Neural cell (in vitro differentiated cells): ENCODE results near the gene ERC2.

ENCODE experiments used
- CTCF ChIP-seq: fragments of 450-650 bp; IDR thresholded peaks from 2 replicates; pipeline ENCODE4 v1.5.1; 2014; ENCODE audit warnings: antibody characterized with exemption, mild to moderate bottlenecking, moderate library complexity; ENCODE audit not compliant: poor library complexity, severe bottlenecking
- EZH2 ChIP-seq: fragments of 200-600, 300-800 bp; shearing (Covaris generic), sonication (generic); IDR thresholded peaks from 2 replicates; pipeline ENCODE4 v1.6.1; 2014; ENCODE audit warnings: antibody characterized with exemption, low read length, borderline replicate concordance, mild to moderate bottlenecking; ENCODE audit not compliant: insufficient read depth, poor library complexity, severe bottlenecking
- POLR2AphosphoS5 ChIP-seq: IDR thresholded peaks from 2 replicates; pipeline ENCODE4 v1.6.1; 2012
- RAD21 ChIP-seq: fragments of 450-650 bp; conservative IDR thresholded peaks from 2 replicates; pipeline ENCODE4 v1.6.1; 2014; ENCODE audit warnings: antibody characterized with exemption, mild to moderate bottlenecking, moderate library complexity
- SMC3 ChIP-seq: fragments of 450-650 bp; conservative IDR thresholded peaks from 2 replicates; pipeline ENCODE4 v1.6.1; 2014; ENCODE audit warnings: antibody characterized with exemption, mild to moderate bottlenecking, moderate library complexity; ENCODE audit not compliant: poor library complexity

GRCh38 chr3:55620351-55621025 lies 847.8 kb downstream of the ERC2 start:
- TF ChIP-seq CTCF (no peak), RAD21 (no peak), EZH2 (no peak), POLR2AphosphoS5 (no peak), SMC3 (no peak)
